ENCODE results near the gene SEZ6L2.
"Not testable (repeated sequence)": the region's sequence is repeated elsewhere in the genome, so short reads cannot be mapped to it uniquely, and the experiment has no call there.

SEZ6L2 gene

GRCh38 chr16:29839822-29840221 lies 59.5 kb downstream of the SEZ6L2 start:
- no peak for TF ChIP-seq CTCF (IDR thresholded peaks at IDR 0.05; ENCODE audit: low read depth, low read length)
- H3K27me3 ChIP-seq (ENCODE audit: insufficient read depth, low read depth, severe bottlenecking) = no peaks in the 10 kb centered on the region
- no peaks in the 10 kb centered on the region for H3K36me3 ChIP-seq
- H3K9me3 ChIP-seq (ENCODE audit: severe bottlenecking) = no peaks in the 10 kb centered on the region
- no peak overlapping the region for H3K4me3 ChIP-seq (ENCODE audit: low read depth, low read length)
- DNase-seq = no peak
- H3K27ac ChIP-seq = no peak overlapping the region

GRCh38 chr16:29837841-29838240 lies 61.5 kb downstream of the SEZ6L2 start:
- Histone ChIP-seq H3K9me3 (ENCODE audit: severe bottlenecking) (no peaks in the 10 kb centered on the region), H3K27me3 (ENCODE audit: insufficient read depth, low read depth, severe bottlenecking) (no peaks in the 10 kb centered on the region), H3K36me3 (no peaks in the 10 kb centered on the region), H3K4me3 (ENCODE audit: low read depth, low read length) (no peak overlapping the region), H3K27ac (no peak overlapping the region)
- TF ChIP-seq CTCF (IDR thresholded peaks at IDR 0.05; ENCODE audit: low read depth, low read length) = no peak
- DNase-seq = no peak

GRCh38 chr16:29836623-29837022 lies 62.7 kb downstream of the SEZ6L2 start:
- Histone ChIP-seq H3K4me3 (ENCODE audit: low read depth, low read length) (no peak overlapping the region), H3K36me3 (no peaks in the 10 kb centered on the region), H3K9me3 (ENCODE audit: severe bottlenecking) (no peaks in the 10 kb centered on the region), H3K27ac (no peak overlapping the region), H3K27me3 (ENCODE audit: insufficient read depth, low read depth, severe bottlenecking) (no peaks in the 10 kb centered on the region)
- no peak for TF ChIP-seq CTCF (IDR thresholded peaks at IDR 0.05; ENCODE audit: low read depth, low read length)
- DNase-seq = no peak

GRCh38 chr16:29835926-29836325 lies 63.4 kb downstream of the SEZ6L2 start:
- TF ChIP-seq CTCF (IDR thresholded peaks at IDR 0.05; ENCODE audit: low read depth, low read length) = no peak
- Histone ChIP-seq H3K27ac (no peak overlapping the region), H3K36me3 (no peaks in the 10 kb centered on the region)

GRCh38 chr16:29834079-29834478 lies 65.3 kb downstream of the SEZ6L2 start:
- Histone ChIP-seq H3K4me3 (ENCODE audit: low read depth, low read length) (no peak overlapping the region), H3K9me3 (ENCODE audit: severe bottlenecking) (no peaks in the 10 kb centered on the region), H3K27ac (no peak overlapping the region), H3K36me3 (no peaks in the 10 kb centered on the region), H3K27me3 (ENCODE audit: insufficient read depth, low read depth, severe bottlenecking) (no peaks in the 10 kb centered on the region)
- TF ChIP-seq CTCF (IDR thresholded peaks at IDR 0.05; ENCODE audit: low read depth, low read length) = no peak
- DNase-seq = no peak

More at GRCh38 chr16:29835926-29836325, 63.4 kb downstream of the SEZ6L2 start:
- Histone ChIP-seq H3K9me3 (ENCODE audit: severe bottlenecking) (no peaks in the 10 kb centered on the region), H3K4me3 (ENCODE audit: low read depth, low read length) (no peak overlapping the region), H3K27me3 (ENCODE audit: insufficient read depth, low read depth, severe bottlenecking) (no peaks in the 10 kb centered on the region)
- DNase-seq = no peak

GRCh38 chr16:29833219-29833618 lies 66.1 kb downstream of the SEZ6L2 start:
- not testable (repeated sequence) for H3K4me3 ChIP-seq (ENCODE audit: low read depth, low read length); H3K36me3 ChIP-seq; DNase-seq; H3K9me3 ChIP-seq (ENCODE audit: severe bottlenecking); H3K27me3 ChIP-seq (ENCODE audit: insufficient read depth, low read depth, severe bottlenecking); H3K27ac ChIP-seq
